BJ (cell line): ENCODE results near the gene CCDC171. TPM values are rescaled to one million over a fixed set of nuclear protein-coding genes. Genes with fewer than 3 reads are reported as not detected.
"Not testable (repeated sequence)": the region's sequence is repeated elsewhere in the genome, so short reads cannot be mapped to it uniquely, and the experiment has no call there.

Experiments used
- CTCF ChIA-PET: fragments of 350-600 bp; formaldehyde crosslinking; extraction: SDS; loops from one replicate; lab custom pipeline; 2021; ENCODE audit warnings: antibody characterized with exemption, inconsistent platforms; lab: Yijun Ruan, JAX
- POLR2A ChIA-PET: fragments of 300-600 bp; sonication (Branson Sonifier 250); formaldehyde crosslinking; extraction: SDS; loops from one replicate; lab custom pipeline; 2021; ENCODE audit warnings: antibody characterized with exemption; lab: Charles Lee
- DNase-seq: peaks from one replicate; pipeline ENCODE4 v3.0.0-alpha.2; 2011; ENCODE audit warnings: low read depth
- H3K27me3 ChIP-seq: 2 replicates; pipeline ENCODE4 v1.6.0; 2011; ENCODE audit warnings: low read length; ENCODE audit not compliant: control insufficient read depth, insufficient read depth
- H3K36me3 ChIP-seq: 2 replicates; pipeline ENCODE4 v1.5.1; 2011; ENCODE audit warnings: low read length; ENCODE audit not compliant: control insufficient read depth, insufficient read depth
- H3K4me3 ChIP-seq: 2 replicates; pipeline ENCODE4 v1.5.1; 2011; ENCODE audit warnings: low read depth, mild to moderate bottlenecking, control low read depth, low read length
- CTCF ChIP-seq: IDR thresholded peaks from 2 replicates; pipeline ENCODE4 v1.5.1; 2011; ENCODE audit warnings: low read depth, mild to moderate bottlenecking, control low read depth, inconsistent platforms, low read length, moderate library complexity; ENCODE audit not compliant: insufficient read depth
- polyA plus RNA-seq: library from polyadenylated mRNA; depleted of rRNA; stranded (reverse); fragments of >200 nt; gene quantifications from 2 replicates; pipeline ENCODE4 v1.2.3, GENCODE V29; 2011

CCDC171 gene
- polyA plus RNA-seq, 1 experiment, result 0.39 TPM

GRCh38 chr9:15522130-15522755, 30.6 kb upstream of the CCDC171 start:
- TF ChIP-seq CTCF, result no peak
- POLR2A ChIA-PET, result no interaction called here
- no peaks in the 10 kb centered on the region for H3K36me3 ChIP-seq
- H3K4me3 ChIP-seq, result no peak overlapping the region
- CTCF ChIA-PET, result interaction anchor here (0.7 kb wide), 1 partner anchor 31 kb away, joined by 3 read pairs; the partner anchor contains the start of gene CCDC171
- no peaks in the 10 kb centered on the region for H3K27me3 ChIP-seq
- no peak for DNase-seq

GRCh38 chr9:15524845-15525455, 27.9 kb upstream of the CCDC171 start:
- Histone ChIP-seq H3K36me3 (no peaks in the 10 kb centered on the region), H3K4me3 (no peak overlapping the region), H3K27me3 (no peaks in the 10 kb centered on the region)
- TF ChIP-seq CTCF, result no peak
- DNase-seq, result no peak
- ChIA-PET CTCF (no interaction called here), POLR2A (no interaction called here)

GRCh38 chr9:15525958-15526357, 26.9 kb upstream of the CCDC171 start:
- H3K27me3 ChIP-seq, result no peaks in the 10 kb centered on the region
- H3K36me3 ChIP-seq, result no peaks in the 10 kb centered on the region
- CTCF ChIA-PET, result no interaction called here
- no peak for DNase-seq
- POLR2A ChIA-PET, result no interaction called here
- no peak for TF ChIP-seq CTCF
- H3K4me3 ChIP-seq, result no peak overlapping the region

- H3K36me3 ChIP-seq, CTCF ChIA-PET, DNase-seq, H3K27me3 ChIP-seq, POLR2A ChIA-PET, H3K4me3 ChIP-seq: not testable (repeated sequence)
Measured at GRCh38 chr9:15527035-15527434, 25.8 kb upstream of the CCDC171 start.

GRCh38 chr9:15529566-15530324, 23.1 kb upstream of the CCDC171 start:
- no peak for TF ChIP-seq CTCF
- ChIA-PET POLR2A (no interaction called here), CTCF (no interaction called here)
- DNase-seq, result no peak
- H3K36me3 ChIP-seq, result no peaks in the 10 kb centered on the region
- H3K27me3 ChIP-seq, result no peaks in the 10 kb centered on the region
- no peak overlapping the region for H3K4me3 ChIP-seq
